ENCODE results near the gene RNF7. TPM values are rescaled to one million over a fixed set of nuclear protein-coding genes. Genes with fewer than 3 reads are reported as not detected.
A peak's percentile ranks its signal among the peaks of the same experiment; 100 is the strongest.

Gene RNF7
- total and polyA plus RNA-seq, 9 of the 15 experiments (the other 6 are each of a cell fraction or from before 2014, with no cell fraction given), result 38.8 to 133 (median 80.5) TPM

- CTCF ChIA-PET (ENCODE audit: low intra/inter-chr PET ratio), result no interaction called here
- no peaks in the 10 kb centered on the region for H4K20me1 ChIP-seq (replicated peaks; ENCODE audit: control insufficient read depth, insufficient read depth, low read length)
- in situ Hi-C loops (cut with MboI), result no loop called here
- TF ChIP-seq, protein P1, sequence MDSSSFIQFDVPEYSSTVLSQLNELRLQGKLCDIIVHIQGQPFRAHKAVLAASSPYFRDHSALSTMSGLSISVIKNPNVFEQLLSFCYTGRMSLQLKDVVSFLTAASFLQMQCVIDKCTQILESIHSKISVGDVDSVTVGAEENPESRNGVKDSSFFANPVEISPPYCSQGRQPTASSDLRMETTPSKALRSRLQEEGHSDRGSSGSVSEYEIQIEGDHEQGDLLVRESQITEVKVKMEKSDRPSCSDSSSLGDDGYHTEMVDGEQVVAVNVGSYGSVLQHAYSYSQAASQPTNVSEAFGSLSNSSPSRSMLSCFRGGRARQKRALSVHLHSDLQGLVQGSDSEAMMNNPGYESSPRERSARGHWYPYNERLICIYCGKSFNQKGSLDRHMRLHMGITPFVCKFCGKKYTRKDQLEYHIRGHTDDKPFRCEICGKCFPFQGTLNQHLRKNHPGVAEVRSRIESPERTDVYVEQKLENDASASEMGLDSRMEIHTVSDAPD (CRISPR knock-in tag; IDR thresholded peaks at IDR 0.05), result no peak
- TF ChIP-seq CBFA2T3 (IDR thresholded peaks at IDR 0.05) (peak; percentile 46; the same call in 1 of the 2 replicates), SOX6 (IDR thresholded peaks at IDR 0.05) (peak; percentile 80; the same call in 1 of the 2 replicates), SMARCC2 (IDR thresholded peaks at IDR 0.05; ENCODE audit: low read depth) (peak; percentile 65; the same call in 1 of the 2 replicates), CBX8 (IDR thresholded peaks at IDR 0.05; ENCODE audit: borderline replicate concordance, extremely low read depth, low read depth, low read length, poor library complexity, severe bottlenecking) (no peak), JUN (IDR thresholded peaks at IDR 0.05; ENCODE audit: borderline replicate concordance, low read depth, low read length) (no peak), JUN (CRISPR knock-in tag; IDR thresholded peaks at IDR 0.05; ENCODE audit: borderline replicate concordance) (no peak), ZNF740 (CRISPR knock-in tag; IDR thresholded peaks at IDR 0.05) (no peak), ZNF740 (tag; IDR thresholded peaks at IDR 0.05) (no peak), KLF16 (IDR thresholded peaks at IDR 0.05) (0 out of 2 replicates have a peak, but pooled peaks have one; percentile 10), ZNF507 (tag; conservative IDR thresholded peaks at IDR 0.05) (no peak), TAL1 (IDR thresholded peaks at IDR 0.05) (peak; percentile 47), RBFOX2 (IDR thresholded peaks at IDR 0.05; ENCODE audit: low read depth, low read length) (no peak), SETDB1 (IDR thresholded peaks at IDR 0.05; ENCODE audit: low read length) (no peak), TAF9B (IDR thresholded peaks at IDR 0.05; ENCODE audit: partially characterized antibody) (no peak), PURB (CRISPR knock-in tag; IDR thresholded peaks at IDR 0.05; ENCODE audit: low read depth) (no peak), ZNF354B (CRISPR knock-in tag; IDR thresholded peaks at IDR 0.05) (no peak)
- TF ChIP-seq, protein P2, sequence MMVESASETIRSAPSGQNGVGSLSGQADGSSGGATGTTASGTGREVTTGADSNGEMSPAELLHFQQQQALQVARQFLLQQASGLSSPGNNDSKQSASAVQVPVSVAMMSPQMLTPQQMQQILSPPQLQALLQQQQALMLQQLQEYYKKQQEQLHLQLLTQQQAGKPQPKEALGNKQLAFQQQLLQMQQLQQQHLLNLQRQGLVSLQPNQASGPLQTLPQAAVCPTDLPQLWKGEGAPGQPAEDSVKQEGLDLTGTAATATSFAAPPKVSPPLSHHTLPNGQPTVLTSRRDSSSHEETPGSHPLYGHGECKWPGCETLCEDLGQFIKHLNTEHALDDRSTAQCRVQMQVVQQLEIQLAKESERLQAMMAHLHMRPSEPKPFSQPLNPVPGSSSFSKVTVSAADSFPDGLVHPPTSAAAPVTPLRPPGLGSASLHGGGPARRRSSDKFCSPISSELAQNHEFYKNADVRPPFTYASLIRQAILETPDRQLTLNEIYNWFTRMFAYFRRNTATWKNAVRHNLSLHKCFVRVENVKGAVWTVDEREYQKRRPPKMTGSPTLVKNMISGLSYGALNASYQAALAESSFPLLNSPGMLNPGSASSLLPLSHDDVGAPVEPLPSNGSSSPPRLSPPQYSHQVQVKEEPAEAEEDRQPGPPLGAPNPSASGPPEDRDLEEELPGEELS (CRISPR knock-in tag; IDR thresholded peaks at IDR 0.05; ENCODE audit: borderline replicate concordance), result no peak
- TF ChIP-seq, protein P3, sequence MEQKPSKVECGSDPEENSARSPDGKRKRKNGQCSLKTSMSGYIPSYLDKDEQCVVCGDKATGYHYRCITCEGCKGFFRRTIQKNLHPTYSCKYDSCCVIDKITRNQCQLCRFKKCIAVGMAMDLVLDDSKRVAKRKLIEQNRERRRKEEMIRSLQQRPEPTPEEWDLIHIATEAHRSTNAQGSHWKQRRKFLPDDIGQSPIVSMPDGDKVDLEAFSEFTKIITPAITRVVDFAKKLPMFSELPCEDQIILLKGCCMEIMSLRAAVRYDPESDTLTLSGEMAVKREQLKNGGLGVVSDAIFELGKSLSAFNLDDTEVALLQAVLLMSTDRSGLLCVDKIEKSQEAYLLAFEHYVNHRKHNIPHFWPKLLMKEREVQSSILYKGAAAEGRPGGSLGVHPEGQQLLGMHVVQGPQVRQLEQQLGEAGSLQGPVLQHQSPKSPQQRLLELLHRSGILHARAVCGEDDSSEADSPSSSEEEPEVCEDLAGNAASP (IDR thresholded peaks at IDR 0.05), result no peak
Measured at GRCh38 chr3:141735176-141735575, 2.9 kb upstream of the RNF7 start.

More at GRCh38 chr3:141735176-141735575, 2.9 kb upstream of the RNF7 start:
- no peaks in the 10 kb centered on the region for H3K9me1 ChIP-seq (ENCODE audit: control insufficient read depth, insufficient read depth, low read length)
- H3K27ac ChIP-seq (ENCODE audit: extremely low read depth, low read depth, low read length), result 0 out of 3 replicates have a peak overlapping the region, but pooled peaks have one; percentile 21
- H2AFZ ChIP-seq (ENCODE audit: low read depth, low read length), result peak overlapping the region; percentile 75
- peaks cover 10 to 30% of the 10 kb centered on the region in 2 experiments for H3K4me1 ChIP-seq (replicated peaks in 1 of 2; ENCODE audit: control insufficient read depth in 2 of 2, insufficient read depth in 2 of 2, low read length in 2 of 2)
- H3K79me2 ChIP-seq (ENCODE audit: control insufficient read depth, insufficient read depth, low read length), result peaks cover 21% of the 10 kb centered on the region
- no TSS peak for BruUV-seq (replicated peaks)
- no peaks in the 10 kb centered on the region for H3K36me3 ChIP-seq (ENCODE audit: control insufficient read depth, insufficient read depth, low read length)
- ATAC-seq (no peak), FAIRE-seq (no peak), DNase-seq (ENCODE audit: extremely low read depth in 1 of 4, low spot score in 3 of 4) (no peak)
- H3K9ac ChIP-seq (ENCODE audit: insufficient read depth in 1 of 2, low read depth in 2 of 2, low read length in 2 of 2), result no peak overlapping the region
- no peak overlapping the region for H3K4me3 ChIP-seq
- no peaks in the 10 kb centered on the region for H3K9me3 ChIP-seq (replicated peaks; ENCODE audit: control insufficient read depth, insufficient read depth, low read depth, low read length)
- no peaks in the 10 kb centered on the region for H3K27me3 ChIP-seq (ENCODE audit: control insufficient read depth in 2 of 2, insufficient read depth in 2 of 2, low read length in 2 of 2)
- intact Hi-C loops (cut with micrococcal nuclease), result loop anchor here (5.0 kb wide), 1 partner anchor 158 kb away; no protein-coding TSS in a partner anchor
- peak overlapping the region; percentile 35; the same call in 1 of the 2 replicates for H3K4me2 ChIP-seq (ENCODE audit: insufficient read depth, low read length)
- POLR2A ChIA-PET, result interaction anchor here (0.7 to 1.0 kb wide), 2 partner anchors 8 to 9 kb away, joined by 3 read pairs; no protein-coding TSS in a partner anchor

All from K562 (cell line).